ENCODE results near the gene CDIP1. TPM values are rescaled to one million over a fixed set of nuclear protein-coding genes. Genes with fewer than 3 reads are reported as not detected.

The CDIP1 gene
- total RNA-seq, 2 experiments from 2014 or later: 13.5 to 34.2 TPM

DNA sequence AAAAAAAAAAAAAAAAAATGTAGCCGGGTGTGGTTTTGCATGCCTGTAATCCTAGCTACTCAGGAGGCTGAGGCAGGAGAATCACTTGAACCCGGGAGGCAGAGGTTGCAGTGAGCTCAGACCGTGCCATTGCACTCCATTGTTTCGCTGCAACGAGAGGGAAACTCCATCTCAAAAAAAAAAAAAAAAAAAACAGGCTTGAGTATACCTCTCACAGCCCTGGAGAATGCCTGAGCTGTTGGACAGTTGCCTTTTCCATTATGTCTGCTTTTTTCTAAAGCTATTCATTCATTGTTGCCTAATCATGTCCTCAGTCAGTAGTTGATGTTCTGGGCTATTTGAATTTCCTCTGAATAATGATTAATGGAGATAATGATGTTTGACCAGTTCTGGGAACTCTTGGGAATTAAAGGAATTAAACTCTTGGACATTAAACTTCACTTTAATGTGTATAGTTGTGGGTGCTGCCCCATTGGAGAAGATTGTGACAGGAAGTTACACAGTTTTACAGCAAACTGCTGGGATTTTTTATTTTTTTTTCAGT is 50.5 kb downstream of the CDIP1 start:
- H3K9me3 ChIP-seq (ENCODE audit: low read length): no peaks in the 10 kb centered on the region
- BruUV-seq (replicated peaks): no TSS peak
- ChIA-PET POLR2A (interaction anchor here (0.7 kb wide), 1 partner anchor 381 kb away, joined by 4 read pairs; no protein-coding TSS in a partner anchor), CTCF (ENCODE audit: unreplicated experiment) (no interaction called here)
- no peak overlapping the region for H3K27ac ChIP-seq (ENCODE audit: low read depth, low read length, poor library complexity, severe bottlenecking)
- H3K79me2 ChIP-seq (ENCODE audit: insufficient read depth, low read depth, low read length): no peaks in the 10 kb centered on the region
- peaks cover 51% of the 10 kb centered on the region for H3K36me3 ChIP-seq (ENCODE audit: insufficient read depth, low read length)
- no peak for DNase-seq (ENCODE audit: low spot score)
- H3K9me2 ChIP-seq (ENCODE audit: insufficient read depth, low read length): no peaks in the 10 kb centered on the region
- TF ChIP-seq, protein P1, sequence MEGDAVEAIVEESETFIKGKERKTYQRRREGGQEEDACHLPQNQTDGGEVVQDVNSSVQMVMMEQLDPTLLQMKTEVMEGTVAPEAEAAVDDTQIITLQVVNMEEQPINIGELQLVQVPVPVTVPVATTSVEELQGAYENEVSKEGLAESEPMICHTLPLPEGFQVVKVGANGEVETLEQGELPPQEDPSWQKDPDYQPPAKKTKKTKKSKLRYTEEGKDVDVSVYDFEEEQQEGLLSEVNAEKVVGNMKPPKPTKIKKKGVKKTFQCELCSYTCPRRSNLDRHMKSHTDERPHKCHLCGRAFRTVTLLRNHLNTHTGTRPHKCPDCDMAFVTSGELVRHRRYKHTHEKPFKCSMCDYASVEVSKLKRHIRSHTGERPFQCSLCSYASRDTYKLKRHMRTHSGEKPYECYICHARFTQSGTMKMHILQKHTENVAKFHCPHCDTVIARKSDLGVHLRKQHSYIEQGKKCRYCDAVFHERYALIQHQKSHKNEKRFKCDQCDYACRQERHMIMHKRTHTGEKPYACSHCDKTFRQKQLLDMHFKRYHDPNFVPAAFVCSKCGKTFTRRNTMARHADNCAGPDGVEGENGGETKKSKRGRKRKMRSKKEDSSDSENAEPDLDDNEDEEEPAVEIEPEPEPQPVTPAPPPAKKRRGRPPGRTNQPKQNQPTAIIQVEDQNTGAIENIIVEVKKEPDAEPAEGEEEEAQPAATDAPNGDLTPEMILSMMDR (conservative IDR thresholded peaks at IDR 0.05; ENCODE audit: low read length): no peak
- TF ChIP-seq EZH2phosphoT487 (IDR thresholded peaks at IDR 0.05; ENCODE audit: borderline replicate concordance, low read depth, low read length): no peak
- no peaks in the 10 kb centered on the region for H4K20me1 ChIP-seq (ENCODE audit: insufficient read depth, low read length)
- H2AFZ ChIP-seq (ENCODE audit: low read length): no peak overlapping the region
- intact Hi-C loops (cut with micrococcal nuclease; ENCODE audit: unreplicated experiment): no loop called here
- no peaks in the 10 kb centered on the region for H3K4me1 ChIP-seq (ENCODE audit: insufficient read depth, low read length, poor library complexity, severe bottlenecking)
- H3K4me3 ChIP-seq (ENCODE audit: low read depth, low read length, poor library complexity, severe bottlenecking): no peak overlapping the region
- no peak overlapping the region for H3K4me2 ChIP-seq (ENCODE audit: low read length)

DNA sequence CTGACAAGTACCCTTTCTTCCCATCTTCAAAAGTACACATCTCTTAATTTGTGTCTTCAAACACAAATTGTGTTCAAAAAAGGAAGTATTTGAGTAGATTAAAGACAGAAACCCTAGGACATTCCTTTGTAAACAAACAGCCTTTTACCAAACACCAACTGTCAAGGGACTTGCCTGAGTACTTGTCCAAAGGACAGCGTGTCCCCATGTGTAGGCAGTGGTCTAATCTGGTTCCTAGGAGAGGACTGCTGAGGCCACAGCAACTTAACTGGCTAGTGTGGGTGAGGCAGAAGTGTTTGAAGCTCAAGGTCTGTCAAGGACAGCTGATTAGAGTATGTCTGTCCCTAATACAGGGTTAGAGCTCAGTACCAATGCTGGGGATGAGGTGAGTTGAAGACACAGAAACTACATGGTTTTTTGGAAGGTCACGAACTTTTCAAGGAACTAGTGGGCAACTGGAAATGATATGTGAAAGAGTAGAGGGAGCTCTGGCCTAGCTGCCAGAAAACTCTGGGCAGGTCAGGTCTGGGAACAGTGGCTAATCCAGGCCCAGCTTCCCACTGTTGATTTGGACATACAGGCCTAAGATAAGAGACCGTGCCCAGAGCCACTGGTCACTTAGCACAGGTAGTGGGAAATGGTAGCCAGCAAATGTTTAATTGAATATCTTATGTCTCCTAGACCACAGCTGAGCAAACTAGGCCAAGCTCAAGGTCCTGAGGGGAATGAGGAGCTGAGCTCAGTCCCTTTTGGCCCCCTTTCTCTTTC is 52.3 kb downstream of the CDIP1 start:
- Histone ChIP-seq H3K4me2 (ENCODE audit: low read length) (no peak overlapping the region), H3K79me2 (ENCODE audit: insufficient read depth, low read depth, low read length) (peaks cover 10% of the 10 kb centered on the region; the same call in 1 of the 2 replicates), H3K4me1 (ENCODE audit: insufficient read depth, low read length, poor library complexity, severe bottlenecking) (no peaks in the 10 kb centered on the region), H2AFZ (ENCODE audit: low read length) (no peak overlapping the region), H3K27ac (ENCODE audit: low read depth, low read length, poor library complexity, severe bottlenecking) (no peak overlapping the region), H3K4me3 (ENCODE audit: low read depth, low read length, poor library complexity, severe bottlenecking) (no peak overlapping the region), H3K36me3 (ENCODE audit: insufficient read depth, low read length) (peaks cover 49% of the 10 kb centered on the region), H3K9me3 (ENCODE audit: low read length) (no peaks in the 10 kb centered on the region), H4K20me1 (ENCODE audit: insufficient read depth, low read length) (peaks cover 6% of the 10 kb centered on the region), H3K9me2 (ENCODE audit: insufficient read depth, low read length) (no peaks in the 10 kb centered on the region)
- POLR2A ChIA-PET: no interaction called here
- BruUV-seq (replicated peaks): no TSS peak
- no peak for DNase-seq (ENCODE audit: low spot score)
- TF ChIP-seq, protein P1 (conservative IDR thresholded peaks at IDR 0.05; ENCODE audit: low read length): no peak
- TF ChIP-seq EZH2phosphoT487 (IDR thresholded peaks at IDR 0.05; ENCODE audit: borderline replicate concordance, low read depth, low read length): no peak
- CTCF ChIA-PET (ENCODE audit: unreplicated experiment): no interaction called here
- intact Hi-C loops (cut with micrococcal nuclease; ENCODE audit: unreplicated experiment): no loop called here

DNA sequence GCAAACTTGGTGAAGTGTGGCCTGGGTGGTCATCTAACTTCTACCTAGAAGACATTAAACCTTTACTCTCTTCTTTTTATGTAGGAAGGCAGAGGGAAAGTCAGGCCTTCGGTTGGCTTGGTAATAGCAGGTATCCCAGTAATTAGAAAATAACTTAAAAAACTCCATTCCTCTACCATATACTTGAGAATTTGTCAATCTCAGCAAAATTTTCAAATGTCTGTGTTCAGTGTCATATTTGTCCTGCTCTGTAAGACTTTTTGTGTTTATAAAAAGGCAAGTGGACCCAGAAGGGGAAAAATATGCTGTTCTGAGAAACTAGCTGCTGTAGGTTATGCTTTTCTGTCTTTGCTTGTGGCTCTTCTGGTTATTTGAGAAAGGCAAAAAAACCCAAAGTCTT is 56.6 kb downstream of the CDIP1 start:
- H3K4me1 ChIP-seq (ENCODE audit: insufficient read depth, low read length, poor library complexity, severe bottlenecking): peaks cover 10% of the 10 kb centered on the region
- ChIA-PET CTCF (ENCODE audit: unreplicated experiment) (no interaction called here), POLR2A (no interaction called here)
- H4K20me1 ChIP-seq (ENCODE audit: insufficient read depth, low read length): peaks cover 6% of the 10 kb centered on the region
- no peak overlapping the region for H3K27ac ChIP-seq (ENCODE audit: low read depth, low read length, poor library complexity, severe bottlenecking)
- no peaks in the 10 kb centered on the region for H3K9me2 ChIP-seq (ENCODE audit: insufficient read depth, low read length)
- intact Hi-C loops (cut with micrococcal nuclease; ENCODE audit: unreplicated experiment): no loop called here
- peaks cover 27% of the 10 kb centered on the region for H3K36me3 ChIP-seq (ENCODE audit: insufficient read depth, low read length)
- H3K4me3 ChIP-seq (ENCODE audit: low read depth, low read length, poor library complexity, severe bottlenecking): no peak overlapping the region
- TF ChIP-seq, protein P1 (conservative IDR thresholded peaks at IDR 0.05; ENCODE audit: low read length): no peak
- TF ChIP-seq EZH2phosphoT487 (IDR thresholded peaks at IDR 0.05; ENCODE audit: borderline replicate concordance, low read depth, low read length): no peak
- no peak overlapping the region for H2AFZ ChIP-seq (ENCODE audit: low read length)
- no peak overlapping the region for H3K4me2 ChIP-seq (ENCODE audit: low read length)
- BruUV-seq (replicated peaks): no TSS peak
- no peaks in the 10 kb centered on the region for H3K9me3 ChIP-seq (ENCODE audit: low read length)
- no peak for DNase-seq (ENCODE audit: low spot score)
- peaks cover 42% of the 10 kb centered on the region; the same call in 1 of the 2 replicates for H3K79me2 ChIP-seq (ENCODE audit: insufficient read depth, low read depth, low read length)

Data from OCI-LY7 (cell line).